SK-N-SH (cell line): ENCODE results near the gene BCAR3. TPM values are rescaled to one million over a fixed set of nuclear protein-coding genes. Genes with fewer than 3 reads are reported as not detected.
"Not testable (repeated sequence)": the region's sequence is repeated elsewhere in the genome, so short reads cannot be mapped to it uniquely, and the experiment has no call there.

Source experiments
- CTCF ChIA-PET: fragments of 300-600, 350-600 bp; formaldehyde crosslinking; extraction: SDS; loops from one replicate; lab custom pipeline; 2021; lab: Yijun Ruan, JAX
- POLR2A ChIA-PET: fragments of 350-600 bp; sonication (Branson Sonifier 250); formaldehyde crosslinking; extraction: SDS; loops from one replicate; lab custom pipeline; 2020; ENCODE audit warnings: antibody characterized with exemption, inconsistent platforms; lab: Yijun Ruan, JAX
- DNase-seq: peaks from one replicate; pipeline ENCODE4 v3.0.0; 2012
- H2AFZ ChIP-seq: fragments of 200-600 bp; sonication (generic); 2 replicates; pipeline ENCODE4 v1.8.1; 2016; ENCODE audit warnings: antibody characterized with exemption, mild to moderate bottlenecking, low read depth
- H3F3A ChIP-seq: fragments of 200-600 bp; sonication (generic); replicated peaks from 2 replicates; pipeline ENCODE3; 2016; ENCODE audit warnings: antibody characterized with exemption, mild to moderate bottlenecking; ENCODE audit not compliant: insufficient read depth
- H3K27ac ChIP-seq, 2 experiments: fragments of 200-500 bp in 1 of 2; fragments of 200-600 bp in 1 of 2; sonication (Bioruptor generic) in 1 of 2; sonication (generic), shearing (Covaris generic) in 1 of 2; 2 replicates each; pipeline versions ENCODE4 v1.5.1 to v1.6.1; 2014 to 2016; ENCODE audit warnings: low read depth in 2 of 2, inconsistent platforms in 1 of 2, low read length in 1 of 2, mild to moderate bottlenecking in 1 of 2, mixed read lengths in 1 of 2
- H3K27me3 ChIP-seq: fragments of 200-600 bp; sonication (generic), shearing (Covaris generic); 2 replicates; pipeline ENCODE4 v1.6.1; 2016; ENCODE audit warnings: mixed run types; ENCODE audit not compliant: insufficient read depth
- H3K36me3 ChIP-seq, 2 experiments: fragments of 200-500 bp in 1 of 2; fragments of 200-600 bp in 1 of 2; sonication (Bioruptor generic) in 1 of 2; sonication (generic) in 1 of 2; replicated peaks in 1 of 2; 2 replicates each; pipeline versions ENCODE3 to v1.5.1; 2014 to 2016; ENCODE audit warnings: low read length in 1 of 2, mild to moderate bottlenecking in 1 of 2; ENCODE audit not compliant: insufficient read depth in 2 of 2, control insufficient read depth in 1 of 2
- H3K4me1 ChIP-seq, 2 experiments: fragments of 200-500 bp in 1 of 2; fragments of 200-600 bp in 1 of 2; sonication (Bioruptor generic) in 1 of 2; sonication (generic), shearing (Covaris generic) in 1 of 2; 2 replicates each; pipeline versions ENCODE4 v1.5.1 to v1.6.1; 2014 to 2016; ENCODE audit warnings: low read depth in 1 of 2, low read length in 1 of 2, mixed run types in 1 of 2; ENCODE audit not compliant: insufficient read depth in 2 of 2, control insufficient read depth in 1 of 2
- H3K4me2 ChIP-seq: fragments of 200-600 bp; sonication (generic), shearing (Covaris generic); 2 replicates; pipeline ENCODE4 v1.6.1; 2017; ENCODE audit warnings: mixed run types
- H3K4me3 ChIP-seq, 2 experiments: fragments of 200-500 bp in 1 of 2; fragments of 200-600 bp in 1 of 2; sonication (Bioruptor generic) in 1 of 2; sonication (generic), shearing (Covaris generic) in 1 of 2; 2 replicates each; pipeline versions ENCODE4 v1.5.1 to v1.8.1; 2014 to 2016; ENCODE audit warnings: low read depth in 2 of 2, inconsistent platforms in 1 of 2, low read length in 1 of 2, mild to moderate bottlenecking in 1 of 2, mixed read lengths in 1 of 2, moderate library complexity in 1 of 2
- H3K79me2 ChIP-seq: fragments of 200-600 bp; sonication (generic); 2 replicates; pipeline ENCODE4 v1.8.1; 2017; ENCODE audit warnings: mild to moderate bottlenecking; ENCODE audit not compliant: insufficient read depth
- H3K9ac ChIP-seq: fragments of 200-600 bp; sonication (generic); 2 replicates; pipeline ENCODE4 v1.6.1; 2017; ENCODE audit warnings: mixed run types
- H3K9me2 ChIP-seq: fragments of 200-600 bp; sonication (generic); 2 replicates; pipeline ENCODE4 v1.6.1; 2017; ENCODE audit warnings: mixed run types
- H3K9me3 ChIP-seq: fragments of 200-600 bp; sonication (generic); 2 replicates; pipeline ENCODE4 v1.6.1; 2017; ENCODE audit warnings: mixed run types, mild to moderate bottlenecking, moderate library complexity
- H4K20me1 ChIP-seq: fragments of 200-600 bp; sonication (generic); 2 replicates; pipeline ENCODE4 v1.6.1; 2017; ENCODE audit warnings: mild to moderate bottlenecking, mixed run types; ENCODE audit not compliant: insufficient read depth
- CHD2 ChIP-seq: fragments of 150-350 bp; IDR thresholded peaks from 2 replicates; pipeline ENCODE4 v1.6.1; 2018; ENCODE audit warnings: low read length; ENCODE audit not compliant: partially characterized antibody
- FOSL2 ChIP-seq: IDR thresholded peaks from 2 replicates; pipeline ENCODE4 v1.4.0; 2012; ENCODE audit warnings: low read depth, mild to moderate bottlenecking, moderate library complexity, borderline replicate concordance
- FOXJ3 ChIP-seq: sonication (generic); formaldehyde crosslinking; IDR thresholded peaks from 2 replicates; pipeline ENCODE4 v1.5.1; 2020; ENCODE audit warnings: mild to moderate bottlenecking, missing genetic modification reagents
- GABPA ChIP-seq: IDR thresholded peaks from 2 replicates; pipeline ENCODE4 v1.4.0; 2012; ENCODE audit warnings: low read depth, mild to moderate bottlenecking
- GATA2 ChIP-seq: sonication (generic); formaldehyde crosslinking; IDR thresholded peaks from 2 replicates; pipeline ENCODE4 v1.5.0; 2020; ENCODE audit warnings: mild to moderate bottlenecking, missing genetic modification reagents
- NFIC ChIP-seq: IDR thresholded peaks from 2 replicates; pipeline ENCODE4 v1.4.0; 2012; ENCODE audit warnings: borderline replicate concordance
- POLR2AphosphoS5 ChIP-seq: IDR thresholded peaks from 2 replicates; pipeline ENCODE4 v1.6.1; 2012; ENCODE audit warnings: low read depth, low read length
- RAD21 ChIP-seq: IDR thresholded peaks from 2 replicates; pipeline ENCODE4 v1.6.1; 2012; ENCODE audit warnings: mild to moderate bottlenecking, low read length
- RFX5 ChIP-seq: IDR thresholded peaks from 2 replicates; pipeline ENCODE4 v1.6.1; 2012; ENCODE audit warnings: mild to moderate bottlenecking, improper control_type of control experiment, low read length
- RXRA ChIP-seq: IDR thresholded peaks from 2 replicates; pipeline ENCODE4 v1.4.0; 2012; ENCODE audit warnings: low read depth, mild to moderate bottlenecking, borderline replicate concordance
- SMC3 ChIP-seq: IDR thresholded peaks from 2 replicates; pipeline ENCODE4 v1.6.1; 2012; ENCODE audit warnings: low read depth, low read length, improper control_type of control experiment
- WGBS: methylation state at CpG from one replicate; pipeline ENCODE4 v1.1.6; 2017; ENCODE audit warnings: low lambda C conversion rate; 5-methylcytosine and 5-hydroxymethylcytosine counted together
- polyA plus RNA-seq, 3 experiments: library from polyadenylated mRNA; depleted of rRNA; stranded (reverse); fragments of >200 nt; gene quantifications; 2 replicates each; pipeline ENCODE4 v1.2.3, GENCODE V29; 2012
- TF ChIP-seq, protein P1 (sequence below): IDR thresholded peaks from 2 replicates; pipeline ENCODE4 v1.6.1; 2012; ENCODE audit warnings: mild to moderate bottlenecking, low read depth, low read length, moderate library complexity
- TF ChIP-seq, protein P2 (sequence below): IDR thresholded peaks from 2 replicates; pipeline ENCODE4; 2012
- TF ChIP-seq, protein P3 (sequence below): fragments of 200-600 bp; sonication (generic); IDR thresholded peaks from 2 replicates; pipeline ENCODE4 v1.6.1; 2017; ENCODE audit warnings: antibody characterized with exemption, mild to moderate bottlenecking, moderate library complexity
- TF ChIP-seq, protein P4 (sequence below): IDR thresholded peaks from 2 replicates; pipeline ENCODE4 v1.4.0; 2012; ENCODE audit warnings: low read depth

Gene BCAR3
- polyA plus RNA-seq, 1 of the 3 experiments (the other 2 are of a cell fraction): 58.4 TPM

GRCh38 chr1:93651695-93652094 is 29.9 kb downstream of the BCAR3 start:
- Histone ChIP-seq H3K27ac (no peak overlapping the region), H3K9ac (no peak overlapping the region), H3K4me3 (no peak overlapping the region), H3K9me2 (no peaks in the 10 kb centered on the region; the same call in 1 of the 2 replicates), H4K20me1 (peaks cover 74% of the 10 kb centered on the region), H3K4me1 (peaks cover 0 to 7% of the 10 kb centered on the region in 2 experiments; a peak in 2 of 4 replicates), H3K27me3 (no peaks in the 10 kb centered on the region), H3K4me2 (no peak overlapping the region), H3F3A (no peaks in the 10 kb centered on the region), H3K79me2 (peaks cover 100% of the 10 kb centered on the region), H3K36me3 (peaks cover 15 to 37% of the 10 kb centered on the region in 2 experiments), H2AFZ (no peak overlapping the region), H3K9me3 (no peaks in the 10 kb centered on the region)
- TF ChIP-seq SMC3 (no peak), FOSL2 (no peak), NFIC (no peak), RAD21 (no peak), CHD2 (no peak), RXRA (no peak), FOXJ3 (CRISPR knock-in tag) (no peak), POLR2AphosphoS5 (no peak), RFX5 (no peak), GABPA (no peak), GATA2 (no peak)
- TF ChIP-seq, protein P1, sequence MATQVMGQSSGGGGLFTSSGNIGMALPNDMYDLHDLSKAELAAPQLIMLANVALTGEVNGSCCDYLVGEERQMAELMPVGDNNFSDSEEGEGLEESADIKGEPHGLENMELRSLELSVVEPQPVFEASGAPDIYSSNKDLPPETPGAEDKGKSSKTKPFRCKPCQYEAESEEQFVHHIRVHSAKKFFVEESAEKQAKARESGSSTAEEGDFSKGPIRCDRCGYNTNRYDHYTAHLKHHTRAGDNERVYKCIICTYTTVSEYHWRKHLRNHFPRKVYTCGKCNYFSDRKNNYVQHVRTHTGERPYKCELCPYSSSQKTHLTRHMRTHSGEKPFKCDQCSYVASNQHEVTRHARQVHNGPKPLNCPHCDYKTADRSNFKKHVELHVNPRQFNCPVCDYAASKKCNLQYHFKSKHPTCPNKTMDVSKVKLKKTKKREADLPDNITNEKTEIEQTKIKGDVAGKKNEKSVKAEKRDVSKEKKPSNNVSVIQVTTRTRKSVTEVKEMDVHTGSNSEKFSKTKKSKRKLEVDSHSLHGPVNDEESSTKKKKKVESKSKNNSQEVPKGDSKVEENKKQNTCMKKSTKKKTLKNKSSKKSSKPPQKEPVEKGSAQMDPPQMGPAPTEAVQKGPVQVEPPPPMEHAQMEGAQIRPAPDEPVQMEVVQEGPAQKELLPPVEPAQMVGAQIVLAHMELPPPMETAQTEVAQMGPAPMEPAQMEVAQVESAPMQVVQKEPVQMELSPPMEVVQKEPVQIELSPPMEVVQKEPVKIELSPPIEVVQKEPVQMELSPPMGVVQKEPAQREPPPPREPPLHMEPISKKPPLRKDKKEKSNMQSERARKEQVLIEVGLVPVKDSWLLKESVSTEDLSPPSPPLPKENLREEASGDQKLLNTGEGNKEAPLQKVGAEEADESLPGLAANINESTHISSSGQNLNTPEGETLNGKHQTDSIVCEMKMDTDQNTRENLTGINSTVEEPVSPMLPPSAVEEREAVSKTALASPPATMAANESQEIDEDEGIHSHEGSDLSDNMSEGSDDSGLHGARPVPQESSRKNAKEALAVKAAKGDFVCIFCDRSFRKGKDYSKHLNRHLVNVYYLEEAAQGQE: no peak
- TF ChIP-seq, protein P2, sequence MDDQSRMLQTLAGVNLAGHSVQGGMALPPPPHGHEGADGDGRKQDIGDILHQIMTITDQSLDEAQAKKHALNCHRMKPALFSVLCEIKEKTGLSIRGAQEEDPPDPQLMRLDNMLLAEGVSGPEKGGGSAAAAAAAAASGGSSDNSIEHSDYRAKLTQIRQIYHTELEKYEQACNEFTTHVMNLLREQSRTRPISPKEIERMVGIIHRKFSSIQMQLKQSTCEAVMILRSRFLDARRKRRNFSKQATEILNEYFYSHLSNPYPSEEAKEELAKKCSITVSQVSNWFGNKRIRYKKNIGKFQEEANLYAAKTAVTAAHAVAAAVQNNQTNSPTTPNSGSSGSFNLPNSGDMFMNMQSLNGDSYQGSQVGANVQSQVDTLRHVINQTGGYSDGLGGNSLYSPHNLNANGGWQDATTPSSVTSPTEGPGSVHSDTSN: no peak
- TF ChIP-seq, protein P3, sequence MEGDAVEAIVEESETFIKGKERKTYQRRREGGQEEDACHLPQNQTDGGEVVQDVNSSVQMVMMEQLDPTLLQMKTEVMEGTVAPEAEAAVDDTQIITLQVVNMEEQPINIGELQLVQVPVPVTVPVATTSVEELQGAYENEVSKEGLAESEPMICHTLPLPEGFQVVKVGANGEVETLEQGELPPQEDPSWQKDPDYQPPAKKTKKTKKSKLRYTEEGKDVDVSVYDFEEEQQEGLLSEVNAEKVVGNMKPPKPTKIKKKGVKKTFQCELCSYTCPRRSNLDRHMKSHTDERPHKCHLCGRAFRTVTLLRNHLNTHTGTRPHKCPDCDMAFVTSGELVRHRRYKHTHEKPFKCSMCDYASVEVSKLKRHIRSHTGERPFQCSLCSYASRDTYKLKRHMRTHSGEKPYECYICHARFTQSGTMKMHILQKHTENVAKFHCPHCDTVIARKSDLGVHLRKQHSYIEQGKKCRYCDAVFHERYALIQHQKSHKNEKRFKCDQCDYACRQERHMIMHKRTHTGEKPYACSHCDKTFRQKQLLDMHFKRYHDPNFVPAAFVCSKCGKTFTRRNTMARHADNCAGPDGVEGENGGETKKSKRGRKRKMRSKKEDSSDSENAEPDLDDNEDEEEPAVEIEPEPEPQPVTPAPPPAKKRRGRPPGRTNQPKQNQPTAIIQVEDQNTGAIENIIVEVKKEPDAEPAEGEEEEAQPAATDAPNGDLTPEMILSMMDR: no peak
- TF ChIP-seq, protein P4, sequence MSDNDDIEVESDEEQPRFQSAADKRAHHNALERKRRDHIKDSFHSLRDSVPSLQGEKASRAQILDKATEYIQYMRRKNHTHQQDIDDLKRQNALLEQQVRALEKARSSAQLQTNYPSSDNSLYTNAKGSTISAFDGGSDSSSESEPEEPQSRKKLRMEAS: no peak
- WGBS: 100% methylated on average over 5 of the region's 8 CpGs
- no peak for DNase-seq
- ChIA-PET CTCF (interaction anchor here (1.6 kb wide), 1 partner anchor 22 kb away, joined by 3 read pairs; no protein-coding TSS in a partner anchor), POLR2A (no interaction called here)

GRCh38 chr1:93650159-93650558 is 31.5 kb downstream of the BCAR3 start:
- DNase-seq, POLR2A ChIA-PET, H3K4me3 ChIP-seq, H3K4me1 ChIP-seq, H3K9me3 ChIP-seq, H3F3A ChIP-seq, H3K4me2 ChIP-seq, H3K9ac ChIP-seq, H3K27ac ChIP-seq, H3K9me2 ChIP-seq, H2AFZ ChIP-seq, H3K27me3 ChIP-seq: not testable (repeated sequence)
- Histone ChIP-seq H3K36me3 (peaks cover 15 to 47% of the 10 kb centered on the region in 2 experiments), H3K79me2 (peaks cover 100% of the 10 kb centered on the region), H4K20me1 (peaks cover 71% of the 10 kb centered on the region)
- CTCF ChIA-PET: interaction anchor here (1.0 to 1.8 kb wide), 3 partner anchors 9 to 164 kb away, joined by 4 read pairs; no protein-coding TSS in a partner anchor
- WGBS: 100% methylated on average over 4 of the region's 5 CpGs
